ENCODE data around the gene PPAT. TPM values are rescaled to one million over a fixed set of nuclear protein-coding genes. Genes with fewer than 3 reads are reported as not detected.

The PPAT gene
- total RNA-seq, 1 experiment from 2014 or later, result 28.9 TPM

GRCh38 chr4:56425518-56425917 lies 9.9 kb downstream of the PPAT start:
- Mint-ChIP-seq H3K4me3 (ENCODE audit: low read depth, unreplicated experiment) (no peak overlapping the region), H3K36me3 (ENCODE audit: insufficient read depth, unreplicated experiment) (no peaks in the 10 kb centered on the region)
- intact Hi-C loops (cut with micrococcal nuclease; ENCODE audit: unreplicated experiment), result no loop called here

GRCh38 chr4:56424697-56425514 lies 10.5 kb downstream of the PPAT start:
- no peaks in the 10 kb centered on the region for H3K27me3 Mint-ChIP-seq (ENCODE audit: unreplicated experiment)
- intact Hi-C loops (cut with micrococcal nuclease; ENCODE audit: unreplicated experiment), result no loop called here
- peaks cover 10% of the 10 kb centered on the region for H3K4me1 Mint-ChIP-seq (ENCODE audit: low read depth, unreplicated experiment)
- no peak for TF ChIP-seq CTCF (IDR thresholded peaks at IDR 0.05; ENCODE audit: unreplicated experiment)
- no peak overlapping the region for H3K4me3 Mint-ChIP-seq (ENCODE audit: low read depth, unreplicated experiment)
- no peak overlapping the region for H3K27ac Mint-ChIP-seq (ENCODE audit: unreplicated experiment)
- no peaks in the 10 kb centered on the region for H3K36me3 Mint-ChIP-seq (ENCODE audit: insufficient read depth, unreplicated experiment)
- no peaks in the 10 kb centered on the region for H3K9me3 Mint-ChIP-seq (ENCODE audit: low read depth, unreplicated experiment)
- DNase-seq, result peak; percentile 11
- BruUV-seq (replicated peaks), result no TSS peak
- CTCF ChIA-PET, result interaction anchor here (0.6 to 1.6 kb wide), 2 partner anchors 11 to 195 kb away, joined by 3 to 6 read pairs; partner anchors contain the start of genes PAICS and PPAT

More at GRCh38 chr4:56425518-56425917, 9.9 kb downstream of the PPAT start:
- Mint-ChIP-seq H3K9me3 (ENCODE audit: low read depth, unreplicated experiment) (no peaks in the 10 kb centered on the region), H3K27ac (ENCODE audit: unreplicated experiment) (no peak overlapping the region), H3K4me1 (ENCODE audit: low read depth, unreplicated experiment) (peaks cover 9% of the 10 kb centered on the region), H3K27me3 (ENCODE audit: unreplicated experiment) (no peaks in the 10 kb centered on the region)
- BruUV-seq (replicated peaks), result no TSS peak
- TF ChIP-seq CTCF (IDR thresholded peaks at IDR 0.05; ENCODE audit: unreplicated experiment), result no peak
- CTCF ChIA-PET, result interaction anchor here (1.6 kb wide), 1 partner anchor 10 kb away, joined by 6 read pairs; the partner anchor contains the start of genes PAICS and PPAT
- no peak for DNase-seq

GRCh38 chr4:56424176-56424575 lies 11.2 kb downstream of the PPAT start:
- Mint-ChIP-seq H3K9me3 (ENCODE audit: low read depth, unreplicated experiment) (no peaks in the 10 kb centered on the region), H3K4me3 (ENCODE audit: low read depth, unreplicated experiment) (no peak overlapping the region), H3K27me3 (ENCODE audit: unreplicated experiment) (no peaks in the 10 kb centered on the region), H3K27ac (ENCODE audit: unreplicated experiment) (no peak overlapping the region), H3K4me1 (ENCODE audit: low read depth, unreplicated experiment) (peaks cover 12% of the 10 kb centered on the region), H3K36me3 (ENCODE audit: insufficient read depth, unreplicated experiment) (no peaks in the 10 kb centered on the region)
- BruUV-seq (replicated peaks), result no TSS peak
- intact Hi-C loops (cut with micrococcal nuclease; ENCODE audit: unreplicated experiment), result no loop called here
- no peak for TF ChIP-seq CTCF (IDR thresholded peaks at IDR 0.05; ENCODE audit: unreplicated experiment)
- CTCF ChIA-PET, result interaction anchor here (0.6 kb wide), 1 partner anchor 196 kb away, joined by 3 read pairs; no protein-coding TSS in a partner anchor
- no peak for DNase-seq

- no peak overlapping the region for H3K27ac Mint-ChIP-seq (ENCODE audit: unreplicated experiment)
- no peaks in the 10 kb centered on the region for H3K27me3 Mint-ChIP-seq (ENCODE audit: unreplicated experiment)
- DNase-seq, result no peak
- H3K9me3 Mint-ChIP-seq (ENCODE audit: low read depth, unreplicated experiment), result no peaks in the 10 kb centered on the region
- peaks cover 8% of the 10 kb centered on the region for H3K4me1 Mint-ChIP-seq (ENCODE audit: low read depth, unreplicated experiment)
- CTCF ChIA-PET, result no interaction called here
- TF ChIP-seq CTCF (IDR thresholded peaks at IDR 0.05; ENCODE audit: unreplicated experiment), result no peak
- intact Hi-C loops (cut with micrococcal nuclease; ENCODE audit: unreplicated experiment), result no loop called here
- H3K4me3 Mint-ChIP-seq (ENCODE audit: low read depth, unreplicated experiment), result no peak overlapping the region
- H3K36me3 Mint-ChIP-seq (ENCODE audit: insufficient read depth, unreplicated experiment), result no peaks in the 10 kb centered on the region
- no TSS peak for BruUV-seq (replicated peaks)
These were observed 18.0 kb downstream of the PPAT start for GRCh38 chr4:56417396-56417795.
